Stimulated activated CD4-positive, alpha-beta T cell treated with anti-CD3 and anti-CD28 coated beads, Interleukin-1b, Interleukin-23, amount 100 ng/mL, for 1 hour (primary cell): ENCODE results near the gene HES6.

Experiments
- DNase-seq, 2 donors: peaks; one replicate each; pipeline ENCODE4 v3.0.0-alpha.2; 2020; ENCODE audit warnings: low read depth in 2 of 2

The HES6 gene

GRCh38 chr2:238254095-238254723 lies 14.4 kb upstream of the HES6 start:
- DNase-seq = no peak

- DNase-seq = no peak
These were observed 13.2 kb upstream of the HES6 start for GRCh38 chr2:238252766-238253630.

- no peak for DNase-seq
These were observed 12.1 kb upstream of the HES6 start for GRCh38 chr2:238251986-238252385.

- DNase-seq = no peak
These were observed 11.5 kb upstream of the HES6 start for GRCh38 chr2:238251331-238251730.

- no peak for DNase-seq
These were observed 11.1 kb upstream of the HES6 start for GRCh38 chr2:238250896-238251295.

GRCh38 chr2:238247841-238248453 lies 8.1 kb upstream of the HES6 start:
- no peak for DNase-seq

GRCh38 chr2:238247002-238247822 lies 7.4 kb upstream of the HES6 start:
- DNase-seq = no peak

GRCh38 chr2:238244151-238244550 lies 4.3 kb upstream of the HES6 start:
- no peak for DNase-seq

- DNase-seq = no peak
These were observed 3.7 kb upstream of the HES6 start for GRCh38 chr2:238243496-238244076.

- no peak for DNase-seq
These were observed 3.1 kb upstream of the HES6 start for GRCh38 chr2:238242731-238243495.

GRCh38 chr2:238241970-238242369 lies 2.1 kb upstream of the HES6 start:
- no peak for DNase-seq

- DNase-seq = no peak
These were observed 1.2 kb upstream of the HES6 start for GRCh38 chr2:238240757-238241711.

- DNase-seq = no peak
These were observed 335 bp downstream of the HES6 start for GRCh38 chr2:238239543-238239862.

GRCh38 chr2:238238766-238239542 lies 884 bp downstream of the HES6 start:
- no peak for DNase-seq

GRCh38 chr2:238238311-238238765 lies 1.5 kb downstream of the HES6 start:
- DNase-seq = no peak

- DNase-seq = no peak
These were observed 2.3 kb downstream of the HES6 start for GRCh38 chr2:238237431-238238135.

GRCh38 chr2:238236571-238236970 lies 3.3 kb downstream of the HES6 start:
- DNase-seq = no peak

- no peak for DNase-seq
These were observed 4.0 kb downstream of the HES6 start for GRCh38 chr2:238235856-238236255.
